Brain microvascular endothelial cell (primary cell): ENCODE measurements around the gene CALCOCO1.

Experiments
- DNase-seq: peaks from one replicate; pipeline ENCODE4 v3.0.0-alpha.2; 2020
- H3K27ac ChIP-seq: fragments of 250-450 bp; sonication (Bioruptor Pico); 2 replicates; pipeline ENCODE4 v1.5.1; 2020; ENCODE audit warnings: mild to moderate bottlenecking, moderate library complexity
- H3K27me3 ChIP-seq: fragments of 250-450 bp; sonication (Bioruptor Pico); replicated peaks from 2 replicates; pipeline ENCODE4 v1.5.1; 2020; ENCODE audit warnings: mild to moderate bottlenecking
- H3K36me3 ChIP-seq: fragments of 250-450 bp; sonication (Bioruptor Pico); replicated peaks from 2 replicates; pipeline ENCODE4 v1.5.1; 2020; ENCODE audit warnings: mild to moderate bottlenecking
- H3K4me3 ChIP-seq: 2 replicates; pipeline ENCODE4 v1.5.1; 2011; ENCODE audit warnings: low read depth, mild to moderate bottlenecking, control low read depth, low read length, moderate library complexity
- in situ Hi-C: cut with HindIII; loops from 2 replicates; pipeline ENCODE4 v1.10.0; 2017; ENCODE audit warnings: low sequenced_read_pairs, low pct_ligation_motif_present
- TF ChIP-seq, protein P1 (sequence below): IDR thresholded peaks from 2 replicates; pipeline ENCODE4 v1.5.1; 2011; ENCODE audit warnings: low read depth, mild to moderate bottlenecking, moderate library complexity, low read length, control low read depth, inconsistent platforms; ENCODE audit errors: missing control alignments

The CALCOCO1 gene

DNA sequence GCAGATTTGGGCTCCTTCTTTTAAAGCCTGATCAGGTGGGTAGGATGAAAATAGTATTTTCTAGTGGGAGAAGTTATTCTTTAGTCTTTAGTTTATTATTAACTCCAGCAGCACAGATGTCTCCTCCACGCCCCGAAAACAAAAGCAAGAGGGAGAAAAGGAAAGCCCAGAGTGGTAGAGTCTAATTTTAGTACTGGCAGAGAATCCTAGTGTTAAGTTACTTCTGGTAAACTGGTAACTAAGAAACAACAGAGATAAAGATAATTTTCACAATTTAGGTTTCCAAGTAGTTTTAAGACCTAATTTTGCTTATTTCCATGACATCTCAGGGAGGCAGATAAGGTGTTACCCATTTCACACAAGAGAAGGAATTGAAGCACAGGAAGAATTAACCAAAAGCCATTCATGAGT is 67.7 kb downstream of the CALCOCO1 start:
- H3K36me3 ChIP-seq: peaks cover 10% of the 10 kb centered on the region
- in situ Hi-C loops: no loop called here
- H3K27me3 ChIP-seq: no peaks in the 10 kb centered on the region
- TF ChIP-seq, protein P1, sequence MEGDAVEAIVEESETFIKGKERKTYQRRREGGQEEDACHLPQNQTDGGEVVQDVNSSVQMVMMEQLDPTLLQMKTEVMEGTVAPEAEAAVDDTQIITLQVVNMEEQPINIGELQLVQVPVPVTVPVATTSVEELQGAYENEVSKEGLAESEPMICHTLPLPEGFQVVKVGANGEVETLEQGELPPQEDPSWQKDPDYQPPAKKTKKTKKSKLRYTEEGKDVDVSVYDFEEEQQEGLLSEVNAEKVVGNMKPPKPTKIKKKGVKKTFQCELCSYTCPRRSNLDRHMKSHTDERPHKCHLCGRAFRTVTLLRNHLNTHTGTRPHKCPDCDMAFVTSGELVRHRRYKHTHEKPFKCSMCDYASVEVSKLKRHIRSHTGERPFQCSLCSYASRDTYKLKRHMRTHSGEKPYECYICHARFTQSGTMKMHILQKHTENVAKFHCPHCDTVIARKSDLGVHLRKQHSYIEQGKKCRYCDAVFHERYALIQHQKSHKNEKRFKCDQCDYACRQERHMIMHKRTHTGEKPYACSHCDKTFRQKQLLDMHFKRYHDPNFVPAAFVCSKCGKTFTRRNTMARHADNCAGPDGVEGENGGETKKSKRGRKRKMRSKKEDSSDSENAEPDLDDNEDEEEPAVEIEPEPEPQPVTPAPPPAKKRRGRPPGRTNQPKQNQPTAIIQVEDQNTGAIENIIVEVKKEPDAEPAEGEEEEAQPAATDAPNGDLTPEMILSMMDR: no peak
- DNase-seq: no peak
- H3K4me3 ChIP-seq: no peak overlapping the region
- peak overlapping the region; percentile 73 for H3K27ac ChIP-seq

- H3K27me3 ChIP-seq: no peaks in the 10 kb centered on the region
- H3K27ac ChIP-seq: peak overlapping the region; percentile 73
- H3K4me3 ChIP-seq: no peak overlapping the region
- TF ChIP-seq, protein P1: no peak
- peaks cover 7% of the 10 kb centered on the region for H3K36me3 ChIP-seq
- peak; percentile 70 for DNase-seq
- in situ Hi-C loops: no loop called here
These were observed 68.2 kb downstream of the CALCOCO1 start for GRCh38 chr12:53659011-53659551.
